GM12878 (cell line): ENCODE results near the gene RSKR. TPM values are rescaled to one million over a fixed set of nuclear protein-coding genes. Genes with fewer than 3 reads are reported as not detected.

Experiments
- ATAC-seq: fragments of 200-7000 bp; cut with Tn5 transposase; 3 replicates; pipeline ENCODE4 v1.9.1; 2020; ENCODE audit warnings: mild to moderate bottlenecking, moderate library complexity
- BruUV-seq: library from RNA; stranded (reverse); fragments of 400-500 nt; replicated peaks from 2 replicates; lab custom pipeline; 2021; lab: Mats Ljungman, UMichigan
- CTCF ChIA-PET: fragments of 300-600 bp; sonication (Branson Sonifier 250); formaldehyde crosslinking; extraction: SDS; loops from one replicate; lab custom pipeline; 2021; ENCODE audit warnings: inconsistent platforms; lab: Yijun Ruan, JAX
- POLR2A ChIA-PET: fragments of 350-600 bp; formaldehyde crosslinking; extraction: SDS; loops from one replicate; lab custom pipeline; 2021; ENCODE audit warnings: inconsistent platforms; lab: Charles Lee
- RAD21 ChIA-PET: fragments of 300-600 bp; sonication (Branson Sonifier 250); formaldehyde crosslinking; loops from one replicate; lab custom pipeline; 2023; ENCODE audit warnings: antibody characterized with exemption; ENCODE audit not compliant: unreplicated experiment; lab: Charles Lee
- SMC1A ChIA-PET: fragments of 300-600 bp; sonication (Branson Sonifier 250); formaldehyde crosslinking; loops from one replicate; lab custom pipeline; 2023; ENCODE audit not compliant: unreplicated experiment, uncharacterized antibody; lab: Charles Lee
- DNase-seq: peaks from one replicate; pipeline ENCODE4 v3.0.0-alpha.2; 2011; ENCODE audit warnings: low read depth, low spot score
- FAIRE-seq: peaks from 3 replicates; lab custom pipeline; 2011; peaks lifted over from hg19 to GRCh38; lab: Jason Lieb, UNC
- H2AFZ ChIP-seq: 2 replicates; pipeline ENCODE4 v1.6.0; 2011; ENCODE audit warnings: low read depth, low read length, control low read depth; ENCODE audit not compliant: control insufficient read depth
- H3K27ac ChIP-seq: 2 replicates; pipeline ENCODE4 v1.5.1; 2011; ENCODE audit warnings: control low read depth; ENCODE audit not compliant: control insufficient read depth, insufficient read depth
- H3K27me3 ChIP-seq, 2 experiments: replicated peaks in 1 of 2; 2 replicates each; pipeline versions ENCODE4 v1.6.0 to v1.6.1; 2011; ENCODE audit warnings: low read length in 1 of 2; ENCODE audit not compliant: control insufficient read depth in 2 of 2, insufficient read depth in 2 of 2
- H3K36me3 ChIP-seq, 2 experiments: 2 replicates each; pipeline ENCODE4 v1.5.1; 2011; ENCODE audit warnings: low read length in 1 of 2; ENCODE audit not compliant: control insufficient read depth in 2 of 2, insufficient read depth in 2 of 2
- H3K4me1 ChIP-seq: 2 replicates; pipeline ENCODE4 v1.6.1; 2011; ENCODE audit warnings: mild to moderate bottlenecking, low read length, moderate library complexity, mixed read lengths; ENCODE audit not compliant: control insufficient read depth, insufficient read depth
- H3K4me2 ChIP-seq: 2 replicates; pipeline ENCODE4 v1.6.0; 2011; ENCODE audit warnings: control low read depth; ENCODE audit not compliant: control insufficient read depth, insufficient read depth
- H3K4me3 ChIP-seq: fragments of 200-600 bp; sonication (generic); 2 replicates; pipeline ENCODE4 v1.5.1; 2016
- H3K79me2 ChIP-seq: 2 replicates; pipeline ENCODE4 v1.6.0; 2011; ENCODE audit warnings: low read length; ENCODE audit not compliant: control insufficient read depth, insufficient read depth
- H3K9ac ChIP-seq: 2 replicates; pipeline ENCODE4 v1.8.0; 2011; ENCODE audit warnings: low read length, control low read depth, mixed read lengths; ENCODE audit not compliant: control insufficient read depth, insufficient read depth
- H3K9me3 ChIP-seq: replicated peaks from 3 replicates; pipeline ENCODE4 v1.5.1; 2011; ENCODE audit warnings: mild to moderate bottlenecking, low read length; ENCODE audit not compliant: control insufficient read depth, insufficient read depth
- H4K20me1 ChIP-seq: 2 replicates; pipeline ENCODE4 v1.6.0; 2011; ENCODE audit not compliant: control insufficient read depth, insufficient read depth
- BMI1 ChIP-seq: fragments of 450-650 bp; IDR thresholded peaks from 2 replicates; pipeline ENCODE4 v1.6.1; 2016; ENCODE audit warnings: mild to moderate bottlenecking, moderate library complexity, borderline replicate concordance
- EED ChIP-seq: sonication (generic); IDR thresholded peaks from 2 replicates; pipeline ENCODE4 v1.6.1; 2016; ENCODE audit warnings: antibody characterized with exemption, low read depth
- FOXK2 ChIP-seq: fragments of 450-650 bp; IDR thresholded peaks from 2 replicates; pipeline ENCODE4 v1.6.1; 2017; ENCODE audit warnings: mild to moderate bottlenecking, moderate library complexity
- HDAC2 ChIP-seq: fragments of 200-600 bp; sonication (generic); IDR thresholded peaks from 2 replicates; pipeline ENCODE4 v1.6.1; 2017
- HDAC6 ChIP-seq: fragments of 200-600 bp; sonication (generic); IDR thresholded peaks from one replicate; pipeline ENCODE4 v1.8.0; 2017; ENCODE audit warnings: antibody characterized with exemption; ENCODE audit not compliant: unreplicated experiment
- HSF1 ChIP-seq: fragments of 150-350 bp; IDR thresholded peaks from 2 replicates; pipeline ENCODE4 v1.6.1; 2014; ENCODE audit warnings: mild to moderate bottlenecking, low read depth, low read length
- IKZF1 ChIP-seq: fragments of 450-650 bp; conservative IDR thresholded peaks from 2 replicates; pipeline ENCODE4 v1.6.1; 2017; ENCODE audit warnings: antibody characterized with exemption, mild to moderate bottlenecking
- MTA2 ChIP-seq: fragments of 450-650 bp; IDR thresholded peaks from 2 replicates; pipeline ENCODE4 v1.6.1; 2016; ENCODE audit warnings: low read depth, mild to moderate bottlenecking, moderate library complexity
- MYC ChIP-seq: IDR thresholded peaks from 2 replicates; pipeline ENCODE4 v1.6.1; 2011; ENCODE audit warnings: mild to moderate bottlenecking, low read length, moderate library complexity, inconsistent platforms; ENCODE audit not compliant: insufficient read depth, insufficient replicate concordance, insufficient read length, severe bottlenecking
- NFYA ChIP-seq: IDR thresholded peaks from 2 replicates; pipeline ENCODE4 v1.6.1; 2011; ENCODE audit warnings: low read depth, mild to moderate bottlenecking, low read length, improper control_type of control experiment, borderline replicate concordance
- POLR2AphosphoS5 ChIP-seq: IDR thresholded peaks from 2 replicates; pipeline ENCODE4 v1.6.1; 2011; ENCODE audit warnings: mild to moderate bottlenecking, low read length, inconsistent platforms
- SKIL ChIP-seq: fragments of 450-650 bp; IDR thresholded peaks from 2 replicates; pipeline ENCODE4 v1.6.1; 2017; ENCODE audit warnings: mild to moderate bottlenecking, low read depth, inconsistent platforms; ENCODE audit not compliant: poor library complexity, severe bottlenecking
- SMC3 ChIP-seq: IDR thresholded peaks from 2 replicates; pipeline ENCODE4 v1.6.1; 2011; ENCODE audit warnings: low read length, improper control_type of control experiment, borderline replicate concordance
- SP1 ChIP-seq: IDR thresholded peaks from one replicate; pipeline ENCODE4 v1.6.1; 2011; ENCODE audit warnings: low read depth, low read length
- SREBF1 ChIP-seq: IDR thresholded peaks from 2 replicates; pipeline ENCODE4 v1.6.1; 2012; ENCODE audit warnings: mild to moderate bottlenecking, low read length
- SREBF2 ChIP-seq: IDR thresholded peaks from 2 replicates; pipeline ENCODE4 v1.6.1; 2012; ENCODE audit warnings: mild to moderate bottlenecking, low read length
- SRF ChIP-seq, 2 experiments: IDR thresholded peaks; 2 replicates each; pipeline ENCODE4 v1.6.1; 2011; ENCODE audit warnings: low read depth in 2 of 2, low read length in 2 of 2, mild to moderate bottlenecking in 1 of 2, moderate library complexity in 1 of 2
- WGBS: methylation state at CpG from one replicate; pipeline ENCODE4 v1.1.6; 2016; ENCODE audit warnings: low lambda C conversion rate; ENCODE audit not compliant: insufficient replicate concordance, insufficient coverage; ENCODE audit errors: missing lambda C conversion rate; 5-methylcytosine and 5-hydroxymethylcytosine counted together
- in situ Hi-C: fragments of 300-500 bp; cut with MboI; formaldehyde crosslinking; loops from 9 replicates; pipeline ENCODE4 v1.14.3; 2018; ENCODE audit warnings: mixed read lengths
- intact Hi-C: fragments of 100-400 bp; cut with micrococcal nuclease; formaldehyde crosslinking; loops from one replicate; pipeline ENCODE4 v1.14.2; 2022; ENCODE audit not compliant: unreplicated experiment
- polyA plus RNA-seq, 11 experiments: library from polyadenylated mRNA; depleted of rRNA in 4 of 11; unstranded in 6 of 11; stranded (reverse) in 5 of 11; fragments of >200 nt; fragmentation: Nextera tagmentation in 4 of 11; fragmentation: Illumina TruSeq in 1 of 11; extraction: Ambion mirVana in 4 of 11; extraction: Trizol in 1 of 11; gene quantifications; 1 replicate in 1 of 11; 2 replicates in 10 of 11; pipeline versions ENCODE4 v1.2.1 to v1.2.3, GENCODE V29; 2011 to 2016; ENCODE audit warnings: inconsistent platforms in 2 of 11, missing spikeins in 2 of 11, low read depth in 1 of 11
- total RNA-seq, 4 experiments: library from RNA; depleted of rRNA in 3 of 4; stranded (reverse); fragments of >200 nt in 3 of 4; fragmentation: Illumina TruSeq in 1 of 4; extraction: Trizol in 1 of 4; gene quantifications; 2 replicates each; pipeline versions ENCODE4 v1.2.1 to v1.2.3, GENCODE V29; 2013 to 2021

Gene RSKR
- total and polyA plus RNA-seq, 10 of the 15 experiments (the other 5 are each of a cell fraction or from before 2014, with no cell fraction given) = 0.52 to 22.4 (median 8.7) TPM

GRCh38 chr17:28579526-28579925 is 34.5 kb downstream of the RSKR start (continued):
- TF ChIP-seq HSF1 (no peak), IKZF1 (0 out of 2 replicates have a peak, but pooled peaks have one; percentile 16), MTA2 (no peak), HDAC6 (no peak), HDAC2 (no peak), SREBF2 (no peak)
- TF ChIP-seq, all 136 proteins: peak for 15

GRCh38 chr17:28578246-28579195 is 35.5 kb downstream of the RSKR start:
- FAIRE-seq = no peak
- no peak for TF ChIP-seq SREBF1
- no peak for TF ChIP-seq POLR2AphosphoS5
- TF ChIP-seq BMI1 = no peak
- no peak for TF ChIP-seq MYC
- TF ChIP-seq SMC3 = no peak
- no peak for TF ChIP-seq NFYA
- TF ChIP-seq SRF (IDR thresholded peaks at IDR 0.05; ENCODE audit: low read depth in 2 of 2, low read length in 2 of 2) = no peak
- no peak for TF ChIP-seq EED
- no peak for TF ChIP-seq FOXK2
- TF ChIP-seq SKIL = no peak
- no peak for TF ChIP-seq SP1

More at GRCh38 chr17:28578246-28579195, 35.5 kb downstream of the RSKR start:
- ATAC-seq (no peak), DNase-seq (no peak)
- Histone ChIP-seq H3K4me3 (no peak overlapping the region), H3K9me3 (no peaks in the 10 kb centered on the region), H3K4me1 (peaks cover 29% of the 10 kb centered on the region), H3K27ac (peak overlapping the region; percentile 22; the same call in 1 of the 2 replicates), H3K79me2 (peaks cover 20% of the 10 kb centered on the region), H3K9ac (no peak overlapping the region), H4K20me1 (no peaks in the 10 kb centered on the region), H3K4me2 (no peak overlapping the region; the same call in 1 of the 2 replicates), H3K36me3 (peaks cover 20 to 37% of the 10 kb centered on the region in 2 experiments), H2AFZ (no peak overlapping the region), H3K27me3 (no peaks in the 10 kb centered on the region)
- in situ Hi-C loops = no loop called here
- BruUV-seq = no TSS peak
- CTCF ChIA-PET = interaction anchor here (1.3 to 4.8 kb wide), 4 partner anchors 13 to 30 kb away, joined by 3 to 56 read pairs (median 4); no protein-coding TSS in a partner anchor
- intact Hi-C loops = no loop called here
- SMC1A ChIA-PET = interaction anchor here (0.8 to 3.0 kb wide), 7 partner anchors 13 to 84 kb away, joined by 3 to 13 read pairs (median 4); partner anchors contain the start of genes SDF2 and SUPT6H
- POLR2A ChIA-PET = interaction anchor here (0.6 to 7.1 kb wide), 11 partner anchors 8 to 154 kb away, joined by 3 to 91 read pairs (median 4); partner anchors contain the start of gene PIGS
- RAD21 ChIA-PET = interaction anchor here (0.8 to 3.3 kb wide), 6 partner anchors 14 to 34 kb away, joined by 3 to 38 read pairs (median 4); no protein-coding TSS in a partner anchor
- WGBS = 98% methylated on average over 8 of the region's 8 CpGs
